Measurements from ENCODE around the gene GPR3. TPM values are rescaled to one million over a fixed set of nuclear protein-coding genes. Genes with fewer than 3 reads are reported as not detected.

GPR3 gene
- total RNA-seq, 1 experiment from 2014 or later: 4.4 TPM

- no peak overlapping the region for H2BK20ac ChIP-seq (ENCODE audit: low read depth, low read length, poor library complexity, severe bottlenecking)
- no peak overlapping the region for H3K9ac ChIP-seq (ENCODE audit: extremely low read depth, insufficient read length, low read length)
- no peak overlapping the region for H2AFZ ChIP-seq (ENCODE audit: low read length)
These were observed 45.3 kb upstream of the GPR3 start for GRCh38 chr1:27346991-27347624.

More at GRCh38 chr1:27346991-27347624, 45.3 kb upstream of the GPR3 start:
- H3K36me3 Mint-ChIP-seq (ENCODE audit: insufficient read depth in 1 of 3, low read depth in 3 of 3): peaks cover 5 to 18% (median 12%) of the 10 kb centered on the region in 3 experiments; a peak in 5 of 7 replicates
- Histone ChIP-seq H3K79me1 (ENCODE audit: insufficient read depth, low read depth, low read length, poor library complexity, severe bottlenecking) (no peaks in the 10 kb centered on the region), H2AK5ac (ENCODE audit: insufficient read length, low read length) (no peak overlapping the region), H3K27me3 (ENCODE audit: insufficient read depth, low read length) (no peaks in the 10 kb centered on the region), H4K20me1 (ENCODE audit: control insufficient read depth, insufficient read depth, insufficient read length) (peaks cover 4% of the 10 kb centered on the region), H3K23me2 (ENCODE audit: insufficient read length, low read depth, low read length, poor library complexity, severe bottlenecking) (peaks cover 21% of the 10 kb centered on the region), H3K9me3 (ENCODE audit: control insufficient read depth, low read depth, low read length) (no peaks in the 10 kb centered on the region), H3K79me2 (ENCODE audit: insufficient read depth, low read length) (no peaks in the 10 kb centered on the region; the same call in 1 of the 2 replicates), H3K4me1 (ENCODE audit: insufficient read depth, low read length) (no peaks in the 10 kb centered on the region; the same call in 1 of the 2 replicates), H3K4ac (ENCODE audit: low read depth, low read length) (no peak overlapping the region), H4K8ac (replicated peaks; ENCODE audit: insufficient read length, low read depth, low read length) (no peak overlapping the region), H2BK120ac (ENCODE audit: low read depth, low read length, poor library complexity, severe bottlenecking) (no peak overlapping the region), H3T11ph (ENCODE audit: low read length) (no peak overlapping the region), H3K18ac (ENCODE audit: insufficient read length, low read depth, low read length) (no peak overlapping the region), H4K5ac (ENCODE audit: insufficient read length, low read depth, low read length) (no peak overlapping the region), H3K4me2 (ENCODE audit: insufficient read depth, insufficient read length, low read length) (no peak overlapping the region), H3K27ac (ENCODE audit: insufficient read length, low read depth, low read length) (no peak overlapping the region), H3K56ac (ENCODE audit: insufficient read length, low read depth, low read length) (no peak overlapping the region), H4K91ac (ENCODE audit: insufficient read length, low read depth, low read length) (no peak overlapping the region), H2BK12ac (ENCODE audit: insufficient read length, low read depth, low read length) (no peak overlapping the region), H3K14ac (ENCODE audit: insufficient read depth, low read length) (no peak overlapping the region), H2BK15ac (ENCODE audit: low read depth, low read length) (no peak overlapping the region), H3K23ac (ENCODE audit: insufficient read length, low read depth, low read length) (no peak overlapping the region), H2BK5ac (ENCODE audit: insufficient read length, low read length) (no peak overlapping the region)
- peaks cover 20% of the 10 kb centered on the region for H3K27me3 Mint-ChIP-seq (ENCODE audit: low read depth)
- WGBS (ENCODE audit: extremely low coverage, insufficient read length, low lambda C conversion rate): no CpG with 5 or more reads among the region's 14 CpGs
- H3K9me3 Mint-ChIP-seq: no peaks in the 10 kb centered on the region
- H3K27ac Mint-ChIP-seq: peak overlapping the region in 1 of 3 experiments; percentile 32; a peak in 4 of 7 replicates
- no peak overlapping the region for H3K4me3 Mint-ChIP-seq
- no peak for DNase-seq
- no peak for TF ChIP-seq CTCF (conservative IDR thresholded peaks at IDR 0.05)
- H3K4me1 Mint-ChIP-seq: peaks cover 29 to 33% of the 10 kb centered on the region in 2 experiments

Measured in H9 (cell line).